ENCODE data around the gene AIMP2.

DNA sequence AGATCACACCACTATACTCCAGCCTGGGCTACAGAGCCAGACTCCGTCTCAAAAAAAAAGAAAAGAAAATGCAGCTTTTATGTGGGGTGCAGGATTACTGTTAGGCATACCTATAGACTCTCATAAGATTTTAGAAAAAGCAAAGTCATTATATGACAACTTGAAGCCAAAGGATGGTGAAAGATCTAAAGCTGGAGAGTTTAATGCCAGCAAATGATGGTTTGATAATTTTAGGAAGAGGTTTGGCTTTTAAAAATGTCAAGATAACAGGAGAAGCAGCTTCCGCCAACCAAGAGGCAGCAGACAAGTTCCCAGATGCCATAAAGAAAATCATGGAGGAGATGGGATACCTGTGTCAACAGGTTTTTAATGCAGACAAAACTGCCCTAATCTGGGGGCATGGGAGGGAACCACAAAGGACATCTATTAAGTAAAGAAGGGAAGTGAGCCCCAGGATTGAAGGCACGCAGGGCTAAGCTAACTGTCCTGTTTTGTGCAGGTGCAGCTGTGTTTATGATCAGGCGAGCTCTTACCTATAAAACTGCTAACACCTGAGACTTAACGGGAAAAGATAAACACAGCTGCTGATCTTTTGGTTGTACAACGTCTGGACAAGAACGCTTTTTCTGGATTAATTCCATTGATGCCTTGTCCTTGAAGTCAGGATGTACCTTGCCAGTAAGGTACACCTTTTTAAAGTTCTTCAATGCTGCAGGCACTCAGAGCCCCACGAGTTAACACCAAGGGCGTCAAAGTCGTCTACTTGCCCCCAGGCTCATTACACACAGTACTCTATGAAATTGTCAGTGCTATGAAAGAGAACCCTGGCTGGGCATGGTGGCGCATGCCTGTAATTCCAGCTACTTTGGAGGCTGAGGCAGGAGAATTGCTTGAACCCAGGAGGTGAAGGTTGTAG, 11.6 kb downstream of the AIMP2 start:
- TF ChIP-seq TAF1 (IDR thresholded peaks at IDR 0.05; ENCODE audit: borderline replicate concordance, low read depth, low read length) = no peak
- no peak for TF ChIP-seq POLR2AphosphoS5 (IDR thresholded peaks at IDR 0.05; ENCODE audit: low read depth, low read length)
- no peak for TF ChIP-seq POLR2A (IDR thresholded peaks at IDR 0.05; ENCODE audit: low read depth, low read length)

All from GM12892 (cell line).